HG03280 (cell line): ENCODE data around the gene CPNE6.
A peak's percentile ranks its signal among the peaks of the same experiment; 100 is the strongest.
"Not testable (repeated sequence)": the region's sequence is repeated elsewhere in the genome, so short reads cannot be mapped to it uniquely, and the experiment has no call there.

Experiments
- ATAC-seq: cut with Tn5 transposase; IDR thresholded peaks from one replicate; pipeline ENCODE4 v1.9.1; 2021; ENCODE audit warnings: mild to moderate bottlenecking, moderate library complexity; ENCODE audit not compliant: unreplicated experiment

Gene CPNE6

DNA sequence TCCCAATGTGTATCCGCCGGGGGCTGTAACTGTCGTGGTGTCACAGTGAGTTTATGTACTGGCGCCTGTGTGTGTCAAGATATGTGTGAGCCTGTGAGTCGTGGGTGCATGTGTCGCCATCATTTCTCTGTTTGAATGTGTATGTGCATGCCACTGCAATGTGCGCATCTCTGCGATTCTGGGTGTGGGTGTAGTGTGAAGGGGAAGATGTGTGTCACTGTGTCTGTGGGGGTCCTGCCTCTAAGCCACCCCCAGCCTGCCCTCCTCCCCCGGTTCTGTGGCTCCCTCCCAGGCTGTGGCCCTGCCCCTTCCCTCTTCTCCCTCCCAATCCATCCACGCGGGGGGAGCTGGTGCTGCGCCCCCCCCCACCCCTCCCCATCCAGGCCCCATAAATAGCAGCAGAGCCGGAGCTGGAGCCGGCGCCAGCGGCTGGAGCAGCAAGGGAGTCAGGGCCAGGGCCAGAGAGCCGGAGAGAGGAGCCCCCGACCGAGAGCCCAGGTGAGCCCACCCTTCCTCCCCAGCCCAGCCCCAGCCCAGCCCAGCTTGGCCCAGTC, at the start of gene CPNE6:
TSS of gene CPNE6 (plus strand) at position 419 of the 554 bp plus-strand sequence. CDS start 1,375 bp downstream, outside the sequence.
- ATAC-seq, result no peak

GRCh38 chr14:24024939-24025418, 46.4 kb upstream of the CPNE6 start:
- ATAC-seq, result not testable (repeated sequence)

- ATAC-seq, result not testable (repeated sequence)
Measured at GRCh38 chr14:24029687-24030086, 41.7 kb upstream of the CPNE6 start.

GRCh38 chr14:24031331-24031730, 40.0 kb upstream of the CPNE6 start:
- ATAC-seq, result not testable (repeated sequence)

DNA sequence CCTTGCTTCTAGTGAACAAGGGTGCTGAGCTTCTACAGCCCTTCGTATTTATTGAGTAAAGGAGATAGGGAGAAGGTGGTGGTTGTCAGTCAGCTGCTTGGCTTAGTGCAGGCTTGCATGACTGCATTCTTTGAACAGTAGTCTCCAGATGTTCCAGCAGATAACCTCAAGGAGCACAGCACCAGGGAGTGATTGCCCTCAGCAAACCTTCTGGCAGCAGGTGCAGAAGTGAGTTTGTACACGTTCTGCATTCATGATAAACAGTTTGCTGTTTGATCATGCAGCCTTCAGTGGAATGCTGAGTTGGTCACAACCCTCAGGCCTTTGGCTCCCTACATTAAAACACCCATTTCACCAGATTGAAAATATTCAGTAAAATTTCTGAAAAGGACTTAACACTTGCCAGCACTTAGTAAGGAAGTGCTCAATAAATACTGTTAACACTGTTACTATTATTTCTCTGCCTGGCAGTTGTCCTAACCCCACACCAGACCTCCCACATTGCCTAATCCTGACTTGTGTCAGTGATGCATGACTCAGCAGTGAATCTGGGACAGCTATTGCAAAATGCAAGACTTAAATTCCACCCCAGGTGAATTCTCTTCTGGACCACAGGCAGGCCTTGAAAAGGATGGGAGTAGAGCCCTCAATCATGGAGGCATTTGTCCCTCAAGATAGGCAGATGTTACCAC, 38.5 kb upstream of the CPNE6 start:
- ATAC-seq, result no peak

DNA sequence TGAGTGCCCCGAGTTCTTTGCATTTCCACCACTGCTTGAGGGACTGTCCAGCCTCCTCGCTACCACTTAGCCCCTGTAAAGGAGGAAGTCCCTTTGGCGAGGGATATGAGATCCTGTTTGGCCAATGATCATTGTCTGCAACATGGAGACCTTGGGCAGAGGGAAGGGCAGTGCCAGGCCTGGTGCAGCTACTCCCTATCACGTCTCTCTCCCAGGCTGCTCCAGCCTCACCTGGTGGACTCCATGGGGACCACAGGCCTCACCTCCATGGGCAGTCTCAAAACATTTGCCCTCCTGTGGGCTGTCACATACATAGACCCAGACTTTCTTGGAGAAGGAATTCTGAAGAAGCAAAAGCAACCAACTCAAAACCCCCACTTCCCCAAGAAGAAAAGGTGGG, 35.6 kb upstream of the CPNE6 start:
- not testable (repeated sequence) for ATAC-seq

- no peak for ATAC-seq
Measured at GRCh38 chr14:24036169-24036962, 35.0 kb upstream of the CPNE6 start.

GRCh38 chr14:24036963-24037657, 34.3 kb upstream of the CPNE6 start:
- ATAC-seq, result not testable (repeated sequence)

- no peak for ATAC-seq
Measured at GRCh38 chr14:24037658-24038037, 33.7 kb upstream of the CPNE6 start.

- no peak for ATAC-seq
Measured at GRCh38 chr14:24038686-24039085, 32.7 kb upstream of the CPNE6 start.

DNA sequence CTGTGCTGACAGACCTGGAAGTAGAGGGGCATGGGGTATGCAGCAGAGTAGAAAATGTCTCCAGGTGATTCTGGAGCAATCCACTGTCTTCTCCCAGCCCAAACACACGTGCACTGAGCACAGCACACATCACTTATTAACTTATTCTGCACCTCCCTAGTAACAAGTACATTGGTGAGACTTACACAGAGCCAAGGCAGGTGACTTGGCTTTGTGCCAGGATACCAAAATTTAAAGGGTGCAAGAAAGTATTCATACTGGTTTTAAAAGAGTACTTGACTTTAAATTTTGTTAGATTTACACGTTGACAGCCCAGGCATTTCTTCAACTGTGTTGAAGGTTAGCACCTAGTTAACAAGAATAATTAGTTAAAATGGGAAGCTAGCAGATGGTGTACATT, 30.7 kb upstream of the CPNE6 start:
- no peak for ATAC-seq

- no peak for ATAC-seq
Measured at GRCh38 chr14:24042746-24043145, 28.6 kb upstream of the CPNE6 start.

- ATAC-seq, result not testable (repeated sequence)
Measured at GRCh38 chr14:24049002-24049401, 22.4 kb upstream of the CPNE6 start.

GRCh38 chr14:24050753-24051152, 20.6 kb upstream of the CPNE6 start:
- ATAC-seq, result not testable (repeated sequence)

DNA sequence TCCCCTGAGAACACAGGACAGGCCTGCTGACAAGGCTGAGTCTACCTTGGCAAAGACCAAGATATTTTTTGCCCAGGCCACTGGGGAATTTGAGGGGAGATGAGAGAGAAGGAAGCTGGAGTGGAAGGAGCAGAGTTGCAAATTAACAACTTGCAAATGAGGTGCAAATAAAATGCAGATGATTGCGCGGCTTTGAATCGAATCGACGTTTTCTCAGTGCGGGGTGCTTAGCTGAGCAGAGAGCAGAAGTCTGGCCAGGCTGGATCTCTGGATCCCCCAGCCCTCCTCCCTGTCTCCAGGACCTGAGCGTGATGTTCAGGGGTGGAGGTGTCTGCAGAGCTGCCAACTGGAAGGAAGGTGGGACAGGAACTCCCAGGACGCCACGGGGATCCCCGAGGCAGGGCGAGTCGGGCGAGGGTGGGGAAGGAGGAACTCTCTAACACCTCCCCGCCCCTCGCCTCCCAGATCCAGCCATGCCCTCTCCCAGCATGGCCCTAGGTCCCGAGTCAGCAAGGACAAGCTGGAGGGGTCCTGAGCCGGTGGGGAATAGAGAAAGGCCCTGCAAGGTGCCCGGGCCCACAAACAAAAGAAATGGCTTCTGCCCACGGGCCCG, 20.1 kb upstream of the CPNE6 start:
- peak; percentile 29 for ATAC-seq

DNA sequence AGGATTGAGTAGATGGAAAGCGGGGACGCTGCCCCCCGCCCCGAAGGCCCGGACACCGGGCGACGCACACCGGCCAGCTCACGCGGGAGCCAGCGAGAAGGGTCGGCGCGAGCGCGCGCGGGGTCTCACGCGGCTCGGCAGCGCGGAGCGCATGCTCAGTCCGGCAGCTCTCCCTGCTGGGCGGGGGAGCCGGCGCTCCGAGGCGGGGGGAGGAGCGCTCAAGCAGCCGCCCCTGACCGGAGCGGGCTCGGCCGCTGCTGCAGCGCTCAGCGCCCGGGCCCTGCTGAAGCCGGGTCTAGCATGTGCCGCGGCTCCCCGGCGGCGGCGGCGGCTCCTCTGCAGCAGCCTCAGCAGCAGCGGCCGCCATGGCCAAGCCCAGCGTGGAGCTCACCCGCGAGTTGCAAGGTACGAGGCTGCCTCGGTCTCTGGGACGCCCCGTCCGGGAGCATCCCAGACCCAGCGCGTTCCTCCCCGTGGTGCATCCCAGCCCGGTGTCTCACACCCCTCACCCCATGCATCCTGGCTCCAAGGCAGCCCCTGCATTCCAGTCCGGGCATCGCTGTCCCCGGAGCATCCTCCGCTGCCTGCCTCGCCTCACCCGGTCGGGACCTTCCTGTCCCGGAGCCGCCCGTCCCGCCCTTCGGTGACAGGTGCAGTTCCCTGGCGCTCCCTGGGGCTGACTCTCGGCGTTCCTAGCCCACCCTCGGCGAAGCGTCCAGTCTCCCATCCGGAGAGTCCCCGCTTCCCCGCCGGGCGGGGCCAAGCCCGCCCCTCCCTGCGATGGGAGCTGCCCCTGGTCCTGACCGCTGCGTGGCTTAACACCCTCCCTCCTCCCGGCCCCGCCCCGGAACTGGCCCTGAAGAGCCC, 19.3 kb upstream of the CPNE6 start, which contains the start of gene CARMIL3:
TSS of gene CARMIL3 (plus strand) at position 221 of the 867 bp plus-strand sequence. CDS start at position 366, 145 bp downstream.
- ATAC-seq, result peak; percentile 79

GRCh38 chr14:24052656-24053547, 18.5 kb upstream of the CPNE6 start:
- ATAC-seq, result no peak

GRCh38 chr14:24053548-24054323, 17.6 kb upstream of the CPNE6 start:
- ATAC-seq, result no peak
